HG03139 (cell line): Measurements from ENCODE around the gene ZKSCAN8.

Experiments
- ATAC-seq: cut with Tn5 transposase; IDR thresholded peaks from one replicate; pipeline ENCODE4 v1.9.1; 2021; ENCODE audit not compliant: unreplicated experiment

The ZKSCAN8 gene

GRCh38 chr6:28139860-28140543, 1.7 kb upstream of the ZKSCAN8 start:
- no peak for ATAC-seq

GRCh38 chr6:28140616-28141015, 1.1 kb upstream of the ZKSCAN8 start:
- ATAC-seq = no peak

GRCh38 chr6:28142446-28142845, 763 bp downstream of the ZKSCAN8 start:
- no peak for ATAC-seq

- no peak for ATAC-seq
These were observed 3.5 kb downstream of the ZKSCAN8 start for GRCh38 chr6:28145231-28145630.

GRCh38 chr6:28152531-28152930, 10.8 kb downstream of the ZKSCAN8 start:
- no peak for ATAC-seq

GRCh38 chr6:28153546-28153945, 11.9 kb downstream of the ZKSCAN8 start:
- ATAC-seq = no peak

- no peak for ATAC-seq
These were observed 12.7 kb downstream of the ZKSCAN8 start for GRCh38 chr6:28154357-28154756.

GRCh38 chr6:28158318-28158717, 16.6 kb downstream of the ZKSCAN8 start:
- no peak for ATAC-seq

- no peak for ATAC-seq
These were observed 17.4 kb downstream of the ZKSCAN8 start for GRCh38 chr6:28159029-28159607.

- ATAC-seq = no peak
These were observed 18.6 kb downstream of the ZKSCAN8 start for GRCh38 chr6:28160233-28160632.

GRCh38 chr6:28161410-28162079, 19.9 kb downstream of the ZKSCAN8 start:
- ATAC-seq = peak; percentile 89

- no peak for ATAC-seq
These were observed 23.9 kb downstream of the ZKSCAN8 start for GRCh38 chr6:28165563-28165962.

GRCh38 chr6:28167068-28167467, 25.4 kb downstream of the ZKSCAN8 start:
- no peak for ATAC-seq

GRCh38 chr6:28167926-28168325, 26.2 kb downstream of the ZKSCAN8 start:
- ATAC-seq = no peak

GRCh38 chr6:28171271-28171670, 29.6 kb downstream of the ZKSCAN8 start:
- ATAC-seq = no peak

GRCh38 chr6:28172006-28172405, 30.3 kb downstream of the ZKSCAN8 start:
- no peak for ATAC-seq

GRCh38 chr6:28176373-28176772, 34.7 kb downstream of the ZKSCAN8 start:
- no peak for ATAC-seq

- no peak for ATAC-seq
These were observed 40.6 kb downstream of the ZKSCAN8 start for GRCh38 chr6:28182255-28182654.

GRCh38 chr6:28188111-28188979, 46.7 kb downstream of the ZKSCAN8 start:
- ATAC-seq = no peak

GRCh38 chr6:28200020-28200419, 58.3 kb downstream of the ZKSCAN8 start:
- ATAC-seq = no peak

- ATAC-seq = no peak
These were observed 61.5 kb downstream of the ZKSCAN8 start for GRCh38 chr6:28203201-28203600.
